Progenitor cell of endocrine pancreas (in vitro differentiated cells): Measurements from ENCODE around the gene TIAM2. TPM values are rescaled to one million over a fixed set of nuclear protein-coding genes. Genes with fewer than 3 reads are reported as not detected.
A peak's percentile ranks its signal among the peaks of the same experiment; 100 is the strongest.

Experiments used
- DNase-seq: peaks from one replicate; pipeline ENCODE4 v3.0.0; 2021; ENCODE audit warnings: low spot score; ENCODE audit not compliant: unreplicated experiment
- H3K27ac Mint-ChIP-seq: 2 replicates; pipeline ENCODE4 v1.8.0; 2021; ENCODE audit warnings: mild to moderate bottlenecking, moderate library complexity, mixed read lengths
- H3K27me3 Mint-ChIP-seq: 2 replicates; pipeline ENCODE4 v1.8.0; 2021; ENCODE audit warnings: mixed read lengths
- H3K36me3 Mint-ChIP-seq: 2 replicates; pipeline ENCODE4 v1.8.0; 2022; ENCODE audit warnings: mixed read lengths; ENCODE audit not compliant: insufficient read depth
- H3K4me1 Mint-ChIP-seq: 2 replicates; pipeline ENCODE4 v1.8.0; 2021; ENCODE audit warnings: low read depth, mixed read lengths
- H3K4me3 Mint-ChIP-seq: 2 replicates; pipeline ENCODE4 v1.8.0; 2021; ENCODE audit warnings: low read depth, mild to moderate bottlenecking, moderate library complexity, mixed read lengths
- H3K9me3 Mint-ChIP-seq: 2 replicates; pipeline ENCODE4 v1.8.0; 2021; ENCODE audit warnings: low read depth, mixed read lengths
- total RNA-seq: library from RNA; stranded (reverse); gene quantifications from 2 replicates; pipeline ENCODE4 v1.2.1, GENCODE V29; 2021
- TF ChIP-seq, protein P1 (sequence below): fragments of 200-600 bp; sonication (generic); IDR thresholded peaks from one replicate; pipeline ENCODE4 v1.5.0; 2021; ENCODE audit warnings: antibody characterized with exemption, mild to moderate bottlenecking; ENCODE audit not compliant: unreplicated experiment

The TIAM2 gene
- total RNA-seq, 1 donor from 2014 or later: 14.3 TPM

DNA sequence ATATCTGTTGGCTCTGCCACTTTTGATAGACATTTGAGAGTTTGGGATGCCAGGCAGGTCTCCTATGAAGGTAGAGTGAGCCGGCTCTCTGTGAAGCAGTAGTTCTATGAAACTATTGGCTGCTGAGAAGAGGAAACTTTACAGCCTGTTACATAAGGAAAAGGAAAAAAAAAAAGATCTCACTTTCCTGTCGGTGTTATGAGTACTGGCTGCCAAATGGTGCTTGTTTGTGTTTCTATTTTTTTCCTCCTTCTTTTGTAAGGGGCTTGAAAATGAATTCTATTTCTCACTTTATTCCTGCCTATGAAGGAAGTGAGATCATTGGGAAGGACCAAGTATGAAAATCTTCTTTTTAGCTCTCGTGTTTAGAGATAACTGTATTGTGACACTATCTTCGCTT, 195.6 kb downstream of the TIAM2 start:
- no peak overlapping the region for H3K27ac Mint-ChIP-seq
- H3K4me1 Mint-ChIP-seq: peaks cover 2% of the 10 kb centered on the region
- TF ChIP-seq, protein P1, sequence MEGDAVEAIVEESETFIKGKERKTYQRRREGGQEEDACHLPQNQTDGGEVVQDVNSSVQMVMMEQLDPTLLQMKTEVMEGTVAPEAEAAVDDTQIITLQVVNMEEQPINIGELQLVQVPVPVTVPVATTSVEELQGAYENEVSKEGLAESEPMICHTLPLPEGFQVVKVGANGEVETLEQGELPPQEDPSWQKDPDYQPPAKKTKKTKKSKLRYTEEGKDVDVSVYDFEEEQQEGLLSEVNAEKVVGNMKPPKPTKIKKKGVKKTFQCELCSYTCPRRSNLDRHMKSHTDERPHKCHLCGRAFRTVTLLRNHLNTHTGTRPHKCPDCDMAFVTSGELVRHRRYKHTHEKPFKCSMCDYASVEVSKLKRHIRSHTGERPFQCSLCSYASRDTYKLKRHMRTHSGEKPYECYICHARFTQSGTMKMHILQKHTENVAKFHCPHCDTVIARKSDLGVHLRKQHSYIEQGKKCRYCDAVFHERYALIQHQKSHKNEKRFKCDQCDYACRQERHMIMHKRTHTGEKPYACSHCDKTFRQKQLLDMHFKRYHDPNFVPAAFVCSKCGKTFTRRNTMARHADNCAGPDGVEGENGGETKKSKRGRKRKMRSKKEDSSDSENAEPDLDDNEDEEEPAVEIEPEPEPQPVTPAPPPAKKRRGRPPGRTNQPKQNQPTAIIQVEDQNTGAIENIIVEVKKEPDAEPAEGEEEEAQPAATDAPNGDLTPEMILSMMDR: no peak
- DNase-seq: no peak
- H3K36me3 Mint-ChIP-seq: peaks cover 1% of the 10 kb centered on the region
- peaks cover 3% of the 10 kb centered on the region for H3K27me3 Mint-ChIP-seq
- no peak overlapping the region for H3K4me3 Mint-ChIP-seq
- H3K9me3 Mint-ChIP-seq: no peaks in the 10 kb centered on the region

DNA sequence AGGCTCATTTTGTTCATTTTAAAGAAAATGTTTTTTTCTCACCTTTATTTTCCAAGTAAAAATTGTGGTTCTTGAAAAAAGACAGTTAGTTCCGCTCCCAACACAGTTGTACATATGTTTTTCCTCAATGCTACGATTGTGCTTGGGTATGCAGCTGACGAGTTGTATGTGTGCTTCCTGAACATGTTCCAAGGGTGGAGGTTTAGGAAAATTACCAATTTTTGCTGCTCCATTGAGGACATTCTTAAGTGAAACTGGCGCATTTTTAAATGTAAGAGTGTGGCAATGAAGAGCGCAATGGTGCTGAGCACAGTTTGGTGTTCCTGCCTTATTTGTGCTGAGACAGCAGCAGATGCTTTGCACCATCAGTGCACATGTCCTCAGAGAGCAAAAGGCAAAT, 198.4 kb downstream of the TIAM2 start:
- DNase-seq: no peak
- TF ChIP-seq, protein P1: no peak
- H3K4me3 Mint-ChIP-seq: no peak overlapping the region

DNA sequence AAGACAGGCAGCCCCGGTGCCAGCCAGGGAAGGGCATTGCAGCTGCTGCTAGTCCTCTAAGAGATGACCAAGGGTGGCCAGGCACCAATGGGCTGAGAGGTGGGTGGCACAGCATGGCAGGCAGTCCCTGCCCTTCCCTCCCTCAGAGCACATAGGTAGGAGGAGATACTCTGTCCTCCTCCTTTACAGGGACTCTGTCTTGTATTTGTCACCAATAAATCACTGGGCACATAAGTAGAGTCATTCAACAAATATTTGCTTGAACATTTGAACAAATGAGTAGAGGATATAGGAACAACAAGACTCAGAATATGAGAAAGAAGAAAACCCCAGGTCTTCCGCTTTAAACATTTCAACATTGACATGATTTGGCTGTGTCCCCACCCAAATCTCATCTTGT, 199.3 kb downstream of the TIAM2 start:
- peaks cover 1% of the 10 kb centered on the region for H3K36me3 Mint-ChIP-seq
- H3K4me3 Mint-ChIP-seq: no peak overlapping the region
- H3K27ac Mint-ChIP-seq: peak overlapping the region; percentile 5
- H3K27me3 Mint-ChIP-seq: peaks cover 3% of the 10 kb centered on the region
- no peaks in the 10 kb centered on the region for H3K4me1 Mint-ChIP-seq
- DNase-seq: no peak
- TF ChIP-seq, protein P1: no peak
- no peaks in the 10 kb centered on the region for H3K9me3 Mint-ChIP-seq

More for the DNA sequence above, 198.4 kb downstream of the TIAM2 start:
- Mint-ChIP-seq H3K4me1 (no peaks in the 10 kb centered on the region), H3K9me3 (no peaks in the 10 kb centered on the region), H3K27ac (no peak overlapping the region), H3K27me3 (peaks cover 3% of the 10 kb centered on the region), H3K36me3 (peaks cover 1% of the 10 kb centered on the region)

DNA sequence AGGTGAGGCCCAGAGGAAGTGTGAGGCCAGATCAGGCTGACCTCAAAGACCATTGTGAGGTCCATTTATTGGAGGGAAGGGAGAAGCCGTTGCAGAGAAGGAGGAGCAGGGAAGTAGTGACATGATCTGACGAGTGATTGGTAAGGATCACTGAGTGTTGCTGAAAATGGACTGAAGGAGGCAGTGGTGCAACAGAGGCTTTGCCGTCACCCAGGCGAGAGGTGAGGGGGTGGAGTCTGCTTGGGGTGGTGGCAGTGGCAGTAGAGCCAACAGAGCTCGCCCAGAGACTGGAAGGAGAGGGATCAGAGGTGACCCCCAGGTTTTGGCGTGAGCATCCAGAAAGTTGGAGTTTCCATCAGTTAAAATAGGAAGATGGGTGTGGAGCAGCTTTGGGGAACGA, 200.8 kb downstream of the TIAM2 start:
- Mint-ChIP-seq H3K36me3 (no peaks in the 10 kb centered on the region), H3K4me1 (no peaks in the 10 kb centered on the region), H3K27me3 (no peaks in the 10 kb centered on the region), H3K27ac (no peak overlapping the region), H3K9me3 (no peaks in the 10 kb centered on the region), H3K4me3 (no peak overlapping the region)
- TF ChIP-seq, protein P1: no peak
- DNase-seq: no peak

DNA sequence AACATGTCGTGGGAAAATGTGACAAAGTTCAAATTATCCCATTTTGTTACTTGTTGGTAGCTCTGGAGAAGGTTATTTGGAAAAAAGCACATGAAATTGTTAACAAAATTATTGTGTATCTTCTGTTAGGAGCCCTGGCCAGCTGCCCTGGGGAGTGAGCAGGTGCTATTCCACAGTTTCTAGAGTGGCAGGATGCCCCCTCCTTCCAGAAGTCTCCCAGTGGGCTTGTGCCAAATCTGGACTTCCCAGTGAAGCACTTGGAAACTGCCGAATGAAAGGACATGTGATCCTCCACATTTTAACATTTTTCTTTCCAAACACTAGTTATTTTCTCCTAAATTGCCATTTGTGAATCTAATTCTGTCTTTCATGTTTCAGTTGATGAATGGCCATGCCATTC, 201.8 kb downstream of the TIAM2 start:
- no peak overlapping the region for H3K4me3 Mint-ChIP-seq
- H3K36me3 Mint-ChIP-seq: no peaks in the 10 kb centered on the region
- no peak for DNase-seq
- no peaks in the 10 kb centered on the region for H3K9me3 Mint-ChIP-seq
- TF ChIP-seq, protein P1: no peak
- peaks cover 5% of the 10 kb centered on the region for H3K4me1 Mint-ChIP-seq
- no peaks in the 10 kb centered on the region for H3K27me3 Mint-ChIP-seq
- no peak overlapping the region for H3K27ac Mint-ChIP-seq
